Ishikawa (cell line): ENCODE data around the gene ZNF420.

Source experiments
- CEBPB ChIP-seq: IDR thresholded peaks from 2 replicates; pipeline ENCODE4 v1.6.1; 2012
- CREB1 ChIP-seq: IDR thresholded peaks from 2 replicates; pipeline ENCODE4 v1.6.1; 2012; ENCODE audit warnings: low read depth
- EGR1 ChIP-seq: IDR thresholded peaks from 2 replicates; pipeline ENCODE4 v1.6.1; 2012
- EP300 ChIP-seq: IDR thresholded peaks from 2 replicates; pipeline ENCODE4 v1.6.1; 2012; ENCODE audit warnings: borderline replicate concordance
- FOXM1 ChIP-seq: IDR thresholded peaks from 2 replicates; pipeline ENCODE4 v1.6.1; 2012; ENCODE audit warnings: low read depth, borderline replicate concordance
- MAX ChIP-seq: IDR thresholded peaks from 2 replicates; pipeline ENCODE4 v1.6.1; 2012
- NFIC ChIP-seq: IDR thresholded peaks from 2 replicates; pipeline ENCODE4 v1.6.1; 2012
- RAD21 ChIP-seq: IDR thresholded peaks from 2 replicates; pipeline ENCODE4 v1.6.1; 2012; ENCODE audit warnings: low read depth
- REST ChIP-seq: IDR thresholded peaks from 2 replicates; pipeline ENCODE4 v1.6.1; 2012; ENCODE audit warnings: low read depth, mild to moderate bottlenecking
- TAF1 ChIP-seq: IDR thresholded peaks from 2 replicates; pipeline ENCODE4 v1.6.1; 2012; ENCODE audit warnings: low read depth, mild to moderate bottlenecking
- TCF12 ChIP-seq: IDR thresholded peaks from 2 replicates; pipeline ENCODE4 v1.6.1; 2012; ENCODE audit warnings: low read depth
- TEAD4 ChIP-seq: IDR thresholded peaks from 2 replicates; pipeline ENCODE4 v1.6.1; 2012
- USF1 ChIP-seq: IDR thresholded peaks from 2 replicates; pipeline ENCODE4 v1.6.1; 2012
- YY1 ChIP-seq: IDR thresholded peaks from 2 replicates; pipeline ENCODE4 v1.6.1; 2012; ENCODE audit warnings: low read depth
- ZBTB7A ChIP-seq: IDR thresholded peaks from 2 replicates; pipeline ENCODE4 v1.6.1; 2012; ENCODE audit warnings: low read depth

ZNF420 gene

GRCh38 chr19:37079238-37079637 is 1.0 kb downstream of the ZNF420 start:
- TF ChIP-seq CEBPB (no peak), CREB1 (no peak), REST (no peak), EGR1 (no peak), FOXM1 (no peak), TCF12 (no peak), USF1 (no peak), YY1 (no peak), ZBTB7A (no peak), TEAD4 (no peak), RAD21 (no peak), MAX (no peak), TAF1 (no peak)

GRCh38 chr19:37082307-37082706 is 4.1 kb downstream of the ZNF420 start:
- no peak for TF ChIP-seq EGR1
- TF ChIP-seq FOXM1: no peak
- TF ChIP-seq ZBTB7A: no peak
- TF ChIP-seq NFIC: no peak
- TF ChIP-seq EP300: no peak
- TF ChIP-seq TEAD4: no peak
- no peak for TF ChIP-seq TAF1
- no peak for TF ChIP-seq YY1
- TF ChIP-seq TCF12: no peak
- no peak for TF ChIP-seq CEBPB
- no peak for TF ChIP-seq CREB1
- no peak for TF ChIP-seq RAD21
- no peak for TF ChIP-seq USF1
- TF ChIP-seq MAX: no peak
- no peak for TF ChIP-seq REST

GRCh38 chr19:37087110-37087509 is 8.9 kb downstream of the ZNF420 start:
- TF ChIP-seq CEBPB (no peak), TAF1 (no peak), TEAD4 (no peak), CREB1 (no peak), REST (no peak), NFIC (no peak), EP300 (no peak), RAD21 (no peak)

GRCh38 chr19:37095859-37096258 is 17.6 kb downstream of the ZNF420 start:
- TF ChIP-seq TEAD4 (no peak), YY1 (no peak), REST (no peak), CREB1 (no peak), ZBTB7A (no peak), MAX (no peak)
